ENCODE data around the gene CDC42SE2.

GRCh38 chr5:131396015-131396414 is 132.2 kb downstream of the CDC42SE2 start:
- no peak for TF ChIP-seq CTCF (IDR thresholded peaks at IDR 0.05)
- TF ChIP-seq POLR2A (IDR thresholded peaks at IDR 0.05), result no peak

Data from adrenal gland (tissue), 5 donors.